ENCODE data around the gene OSBPL8.

Gene OSBPL8

GRCh38 chr12:76559400-76560085, at the start of gene OSBPL8:
TSS of gene OSBPL8 (minus strand) at chr12:76559771. CDS start at chr12:76487551, 72,220 bp downstream.
- DNase-seq (ENCODE audit: low spot score) = peak; percentile 98

- no peak for DNase-seq (ENCODE audit: low spot score)
These were observed 48.5 kb upstream of the OSBPL8 start for GRCh38 chr12:76608070-76608469.

- no peak for DNase-seq (ENCODE audit: low spot score)
These were observed 35.5 kb upstream of the OSBPL8 start for GRCh38 chr12:76595056-76595455.

- no peak for DNase-seq (ENCODE audit: low spot score)
These were observed 31.9 kb upstream of the OSBPL8 start for GRCh38 chr12:76591476-76591875.

GRCh38 chr12:76590131-76590530, 30.6 kb upstream of the OSBPL8 start:
- DNase-seq (ENCODE audit: low spot score) = no peak

- DNase-seq (ENCODE audit: low spot score) = no peak
These were observed 29.5 kb upstream of the OSBPL8 start for GRCh38 chr12:76588881-76589565.

- no peak for DNase-seq (ENCODE audit: low spot score)
These were observed 28.0 kb upstream of the OSBPL8 start for GRCh38 chr12:76587428-76588178.

GRCh38 chr12:76586764-76587395, 27.3 kb upstream of the OSBPL8 start:
- peak; percentile 31 for DNase-seq (ENCODE audit: low spot score)

GRCh38 chr12:76583301-76583700, 23.7 kb upstream of the OSBPL8 start:
- DNase-seq (ENCODE audit: low spot score) = no peak

- DNase-seq (ENCODE audit: low spot score) = no peak
These were observed 14.3 kb upstream of the OSBPL8 start for GRCh38 chr12:76573840-76574373.

- no peak for DNase-seq (ENCODE audit: low spot score)
These were observed 11.7 kb upstream of the OSBPL8 start for GRCh38 chr12:76571256-76571655.

GRCh38 chr12:76569685-76570604, 10.4 kb upstream of the OSBPL8 start:
- DNase-seq (ENCODE audit: low spot score) = no peak

GRCh38 chr12:76568888-76569551, 9.4 kb upstream of the OSBPL8 start:
- no peak for DNase-seq (ENCODE audit: low spot score)

GRCh38 chr12:76568130-76568529, 8.6 kb upstream of the OSBPL8 start:
- DNase-seq (ENCODE audit: low spot score) = no peak

- no peak for DNase-seq (ENCODE audit: low spot score)
These were observed 3.5 kb upstream of the OSBPL8 start for GRCh38 chr12:76563061-76563460.

- DNase-seq (ENCODE audit: low spot score) = no peak
These were observed 2.6 kb upstream of the OSBPL8 start for GRCh38 chr12:76562130-76562529.

GRCh38 chr12:76560086-76560491, 518 bp upstream of the OSBPL8 start:
- no peak for DNase-seq (ENCODE audit: low spot score)

- peak; percentile 56 for DNase-seq (ENCODE audit: low spot score)
These were observed 729 bp downstream of the OSBPL8 start for GRCh38 chr12:76558684-76559399.

- no peak for DNase-seq (ENCODE audit: low spot score)
These were observed 3.2 kb downstream of the OSBPL8 start for GRCh38 chr12:76556368-76556767.

- DNase-seq (ENCODE audit: low spot score) = no peak
These were observed 3.8 kb downstream of the OSBPL8 start for GRCh38 chr12:76555797-76556196.
